ENCODE results near the gene PIBF1.

DNA sequence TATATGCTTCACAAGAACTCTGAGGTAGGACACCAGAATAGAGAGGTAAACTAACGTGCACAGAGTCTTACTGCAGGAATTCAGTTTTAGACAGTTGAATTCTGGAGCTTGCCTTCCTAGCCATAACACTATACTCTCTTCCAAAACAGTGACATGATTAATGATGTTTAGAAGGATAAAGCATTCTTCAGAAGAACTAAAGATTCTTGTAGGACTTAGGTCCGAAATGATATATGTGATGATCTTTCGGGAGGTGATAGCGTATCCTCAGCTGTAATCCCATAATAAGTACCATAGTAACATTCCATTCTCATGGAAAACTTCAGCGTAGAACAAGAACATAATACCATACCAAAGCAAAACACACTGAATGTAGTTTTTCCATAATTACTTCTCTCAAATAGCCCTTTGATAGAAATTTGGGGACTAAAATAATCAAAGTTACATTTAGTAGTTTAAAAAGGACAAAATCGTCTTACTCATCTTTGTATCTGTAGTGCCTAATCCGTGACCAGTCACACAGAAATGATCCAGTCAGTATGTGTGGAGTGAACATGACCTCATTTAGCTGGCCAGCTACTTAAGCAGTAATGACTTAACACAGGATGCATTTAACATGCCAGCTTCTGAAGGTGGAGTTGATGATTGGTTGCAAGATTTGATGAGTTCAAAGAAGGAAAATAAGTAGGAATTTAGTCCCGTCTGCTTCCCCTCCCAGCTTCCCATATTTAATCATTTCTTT is 38.4 kb downstream of the PIBF1 start:
- no peak for TF ChIP-seq EP300 (IDR thresholded peaks at IDR 0.05)
- TF ChIP-seq, protein P1, sequence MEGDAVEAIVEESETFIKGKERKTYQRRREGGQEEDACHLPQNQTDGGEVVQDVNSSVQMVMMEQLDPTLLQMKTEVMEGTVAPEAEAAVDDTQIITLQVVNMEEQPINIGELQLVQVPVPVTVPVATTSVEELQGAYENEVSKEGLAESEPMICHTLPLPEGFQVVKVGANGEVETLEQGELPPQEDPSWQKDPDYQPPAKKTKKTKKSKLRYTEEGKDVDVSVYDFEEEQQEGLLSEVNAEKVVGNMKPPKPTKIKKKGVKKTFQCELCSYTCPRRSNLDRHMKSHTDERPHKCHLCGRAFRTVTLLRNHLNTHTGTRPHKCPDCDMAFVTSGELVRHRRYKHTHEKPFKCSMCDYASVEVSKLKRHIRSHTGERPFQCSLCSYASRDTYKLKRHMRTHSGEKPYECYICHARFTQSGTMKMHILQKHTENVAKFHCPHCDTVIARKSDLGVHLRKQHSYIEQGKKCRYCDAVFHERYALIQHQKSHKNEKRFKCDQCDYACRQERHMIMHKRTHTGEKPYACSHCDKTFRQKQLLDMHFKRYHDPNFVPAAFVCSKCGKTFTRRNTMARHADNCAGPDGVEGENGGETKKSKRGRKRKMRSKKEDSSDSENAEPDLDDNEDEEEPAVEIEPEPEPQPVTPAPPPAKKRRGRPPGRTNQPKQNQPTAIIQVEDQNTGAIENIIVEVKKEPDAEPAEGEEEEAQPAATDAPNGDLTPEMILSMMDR (IDR thresholded peaks at IDR 0.05) = no peak

Data from suprapubic skin (tissue), 3 donors.